IPS-18c (cell line): ENCODE data around the gene PRKCB.

ENCODE experiments used
- H3K4me3 ChIP-seq: 2 replicates; pipeline ENCODE4 v1.7.0; 2013; ENCODE audit warnings: low read depth, mild to moderate bottlenecking, low read length, moderate library complexity; ENCODE audit not compliant: insufficient read depth
- H3K9me3 ChIP-seq: one replicate; pipeline ENCODE4 v1.6.1; 2013; ENCODE audit warnings: mild to moderate bottlenecking, low read length, moderate library complexity; ENCODE audit not compliant: control insufficient read depth, insufficient read depth

PRKCB gene

GRCh38 chr16:24258791-24259190 is 423.0 kb downstream of the PRKCB start:
- no peak overlapping the region for H3K4me3 ChIP-seq
- H3K9me3 ChIP-seq, result no peaks in the 10 kb centered on the region

- H3K9me3 ChIP-seq, result no peaks in the 10 kb centered on the region
- H3K4me3 ChIP-seq, result no peak overlapping the region
Measured at GRCh38 chr16:24262816-24263215, 427.0 kb downstream of the PRKCB start.
